ENCODE measurements around the gene POLR1A.

DNA sequence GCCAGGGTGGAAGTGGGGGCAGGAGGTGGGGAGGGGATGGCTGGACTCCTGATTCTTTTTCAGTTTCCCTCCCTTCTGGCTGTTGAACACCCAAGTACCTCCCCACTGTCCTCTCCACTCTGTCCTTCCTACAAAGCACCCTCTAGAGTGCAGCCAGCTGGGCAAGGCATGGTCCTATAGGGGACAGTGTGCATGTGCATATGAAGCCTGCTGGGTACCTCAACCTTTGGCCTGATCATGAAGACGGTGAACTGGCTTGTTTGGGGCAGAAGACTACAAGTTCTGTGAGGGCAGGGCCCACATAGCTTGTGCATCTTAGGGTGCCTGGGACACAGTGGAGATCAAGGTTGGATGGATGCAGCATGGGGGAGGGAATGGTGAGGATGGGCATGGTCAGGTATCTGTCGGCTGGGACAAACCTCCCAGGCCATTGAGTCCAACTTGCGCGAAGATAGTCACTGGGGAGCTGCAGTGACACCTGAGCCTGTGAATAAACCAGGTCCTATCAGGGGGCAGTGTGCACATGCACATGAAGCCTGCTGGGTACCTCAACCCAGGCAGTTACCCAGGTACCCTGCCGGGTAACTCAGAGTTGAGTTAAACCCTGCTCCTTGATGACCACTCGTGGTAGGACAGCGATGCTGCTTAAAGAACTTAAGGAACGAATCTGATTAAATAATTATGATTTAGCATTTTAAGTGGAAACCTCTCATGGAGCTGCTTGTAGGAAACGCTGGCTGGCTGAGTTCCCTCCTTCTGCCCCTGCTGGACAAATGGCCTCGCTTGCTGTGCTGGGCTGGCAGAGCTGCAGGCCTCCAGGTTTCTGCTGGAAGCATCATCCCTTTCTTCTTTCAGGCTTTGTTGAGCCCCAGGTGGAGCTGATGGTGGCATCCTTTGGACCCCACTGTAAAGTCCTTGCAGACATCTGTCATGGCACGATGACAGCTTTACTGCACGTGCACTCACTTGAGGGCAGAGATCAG is 84.0 kb downstream of the POLR1A start:
- TF ChIP-seq, protein P1, sequence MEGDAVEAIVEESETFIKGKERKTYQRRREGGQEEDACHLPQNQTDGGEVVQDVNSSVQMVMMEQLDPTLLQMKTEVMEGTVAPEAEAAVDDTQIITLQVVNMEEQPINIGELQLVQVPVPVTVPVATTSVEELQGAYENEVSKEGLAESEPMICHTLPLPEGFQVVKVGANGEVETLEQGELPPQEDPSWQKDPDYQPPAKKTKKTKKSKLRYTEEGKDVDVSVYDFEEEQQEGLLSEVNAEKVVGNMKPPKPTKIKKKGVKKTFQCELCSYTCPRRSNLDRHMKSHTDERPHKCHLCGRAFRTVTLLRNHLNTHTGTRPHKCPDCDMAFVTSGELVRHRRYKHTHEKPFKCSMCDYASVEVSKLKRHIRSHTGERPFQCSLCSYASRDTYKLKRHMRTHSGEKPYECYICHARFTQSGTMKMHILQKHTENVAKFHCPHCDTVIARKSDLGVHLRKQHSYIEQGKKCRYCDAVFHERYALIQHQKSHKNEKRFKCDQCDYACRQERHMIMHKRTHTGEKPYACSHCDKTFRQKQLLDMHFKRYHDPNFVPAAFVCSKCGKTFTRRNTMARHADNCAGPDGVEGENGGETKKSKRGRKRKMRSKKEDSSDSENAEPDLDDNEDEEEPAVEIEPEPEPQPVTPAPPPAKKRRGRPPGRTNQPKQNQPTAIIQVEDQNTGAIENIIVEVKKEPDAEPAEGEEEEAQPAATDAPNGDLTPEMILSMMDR (IDR thresholded peaks at IDR 0.05; ENCODE audit: borderline replicate concordance, extremely low read depth, low read length, poor library complexity, severe bottlenecking): no peak
- TF ChIP-seq EZH2 (IDR thresholded peaks at IDR 0.05; ENCODE audit: borderline replicate concordance, low read depth, low read length, severe bottlenecking): no peak

Data from DND-41 (cell line).